ENCODE measurements around the gene SLC6A3. TPM values are rescaled to one million over a fixed set of nuclear protein-coding genes. Genes with fewer than 3 reads are reported as not detected.

SLC6A3 gene
- total and polyA plus RNA-seq, 2 donors (not counting 1 experiment from before 2014, with no cell fraction given), result not detected

GRCh38 chr5:1485579-1486118 lies 40.4 kb upstream of the SLC6A3 start:
- Histone ChIP-seq H3K4me1 (ENCODE audit: control insufficient read depth, extremely low read depth, insufficient read depth, low read length) (peaks cover 13% of the 10 kb centered on the region), H3K79me2 (ENCODE audit: control insufficient read depth, insufficient read depth, low read length) (no peaks in the 10 kb centered on the region), H4K20me1 (ENCODE audit: control insufficient read depth, extremely low read depth, insufficient read depth, low read length) (no peaks in the 10 kb centered on the region), H3K36me3 (ENCODE audit: control insufficient read depth, insufficient read depth, low read length) (peaks cover 26% of the 10 kb centered on the region), H2AFZ (ENCODE audit: low read length) (no peak overlapping the region), H3K9me3 (ENCODE audit: control insufficient read depth, insufficient read depth, low read depth, low read length) (no peaks in the 10 kb centered on the region), H3K27ac (ENCODE audit: insufficient read depth, low read length) (no peak overlapping the region), H3K4me2 (ENCODE audit: extremely low read depth, insufficient read depth, low read length) (no peak overlapping the region), H3K9ac (ENCODE audit: insufficient read depth, low read length) (no peak overlapping the region), H3K4me3 (replicated peaks in 1 of 4; ENCODE audit: control extremely low read depth in 1 of 4, insufficient read depth in 1 of 4, low read depth in 3 of 4, low read length in 4 of 4) (no peak overlapping the region), H3K27me3 (ENCODE audit: control insufficient read depth, insufficient read depth, low read length) (no peaks in the 10 kb centered on the region)
- DNase-seq (ENCODE audit: low read depth in 2 of 2), result no peak
- TF ChIP-seq CTCF (conservative IDR thresholded peaks at IDR 0.05 in 1 of 2, IDR thresholded peaks at IDR 0.05 in 1 of 2; ENCODE audit: low read depth in 1 of 2, low read length in 2 of 2), result no peak
- TF ChIP-seq EZH2 (IDR thresholded peaks at IDR 0.05; ENCODE audit: low read length, missing control alignments), result no peak

GRCh38 chr5:1484730-1485578 lies 39.7 kb upstream of the SLC6A3 start:
- H3K36me3 ChIP-seq (ENCODE audit: control insufficient read depth, insufficient read depth, low read length), result peaks cover 25% of the 10 kb centered on the region
- no peak overlapping the region for H2AFZ ChIP-seq (ENCODE audit: low read length)
- no peaks in the 10 kb centered on the region for H4K20me1 ChIP-seq (ENCODE audit: control insufficient read depth, extremely low read depth, insufficient read depth, low read length)
- peaks cover 12% of the 10 kb centered on the region for H3K4me1 ChIP-seq (ENCODE audit: control insufficient read depth, extremely low read depth, insufficient read depth, low read length)
- H3K27ac ChIP-seq (ENCODE audit: insufficient read depth, low read length), result no peak overlapping the region
- H3K9me3 ChIP-seq (ENCODE audit: control insufficient read depth, insufficient read depth, low read depth, low read length), result no peaks in the 10 kb centered on the region
- no peak overlapping the region for H3K9ac ChIP-seq (ENCODE audit: insufficient read depth, low read length)
- H3K79me2 ChIP-seq (ENCODE audit: control insufficient read depth, insufficient read depth, low read length), result no peaks in the 10 kb centered on the region
- TF ChIP-seq EZH2 (IDR thresholded peaks at IDR 0.05; ENCODE audit: low read length, missing control alignments), result no peak
- TF ChIP-seq CTCF (conservative IDR thresholded peaks at IDR 0.05 in 1 of 2, IDR thresholded peaks at IDR 0.05 in 1 of 2; ENCODE audit: low read depth in 1 of 2, low read length in 2 of 2), result no peak
- no peak overlapping the region for H3K4me3 ChIP-seq (replicated peaks in 1 of 4; ENCODE audit: control extremely low read depth in 1 of 4, insufficient read depth in 1 of 4, low read depth in 3 of 4, low read length in 4 of 4)
- no peak for DNase-seq (ENCODE audit: low read depth in 2 of 2)
- H3K4me2 ChIP-seq (ENCODE audit: extremely low read depth, insufficient read depth, low read length), result no peak overlapping the region
- no peaks in the 10 kb centered on the region for H3K27me3 ChIP-seq (ENCODE audit: control insufficient read depth, insufficient read depth, low read length)

GRCh38 chr5:1483856-1484729 lies 38.9 kb upstream of the SLC6A3 start:
- Histone ChIP-seq H3K79me2 (ENCODE audit: control insufficient read depth, insufficient read depth, low read length) (no peaks in the 10 kb centered on the region), H3K27ac (ENCODE audit: insufficient read depth, low read length) (no peak overlapping the region), H3K36me3 (ENCODE audit: control insufficient read depth, insufficient read depth, low read length) (peaks cover 25% of the 10 kb centered on the region), H4K20me1 (ENCODE audit: control insufficient read depth, extremely low read depth, insufficient read depth, low read length) (no peaks in the 10 kb centered on the region), H3K4me1 (ENCODE audit: control insufficient read depth, extremely low read depth, insufficient read depth, low read length) (peaks cover 6% of the 10 kb centered on the region), H3K9me3 (ENCODE audit: control insufficient read depth, insufficient read depth, low read depth, low read length) (no peaks in the 10 kb centered on the region), H3K27me3 (ENCODE audit: control insufficient read depth, insufficient read depth, low read length) (no peaks in the 10 kb centered on the region), H3K4me3 (replicated peaks in 1 of 4; ENCODE audit: control extremely low read depth in 1 of 4, insufficient read depth in 1 of 4, low read depth in 3 of 4, low read length in 4 of 4) (no peak overlapping the region), H3K9ac (ENCODE audit: insufficient read depth, low read length) (no peak overlapping the region), H2AFZ (ENCODE audit: low read length) (no peak overlapping the region), H3K4me2 (ENCODE audit: extremely low read depth, insufficient read depth, low read length) (no peak overlapping the region)
- TF ChIP-seq EZH2 (IDR thresholded peaks at IDR 0.05; ENCODE audit: low read length, missing control alignments), result no peak
- TF ChIP-seq CTCF (conservative IDR thresholded peaks at IDR 0.05 in 1 of 2, IDR thresholded peaks at IDR 0.05 in 1 of 2; ENCODE audit: low read depth in 1 of 2, low read length in 2 of 2), result no peak
- DNase-seq (ENCODE audit: low read depth in 2 of 2), result no peak

All from fibroblast of lung (primary cell).